PFSK-1 (cell line): ENCODE results near the gene PKP1.

Source experiments
- FOXP2 ChIP-seq: optimal IDR thresholded peaks from 2 replicates; pipeline ENCODE3; 2011; ENCODE audit warnings: borderline replicate concordance, control low read depth, inconsistent platforms; ENCODE audit not compliant: insufficient read depth; ENCODE audit errors: extremely low read length, extremely low read depth
- POLR2AphosphoS5 ChIP-seq: IDR thresholded peaks from 2 replicates; pipeline ENCODE4 v1.6.1; 2012; ENCODE audit warnings: low read depth, mild to moderate bottlenecking, control low read depth, low read length, moderate library complexity
- REST ChIP-seq, 2 experiments: IDR thresholded peaks; 2 replicates each; pipeline versions ENCODE4 v1.6.1 to v1.8.0; 2011 to 2012; ENCODE audit warnings: low read depth in 2 of 2, low read length in 2 of 2, control low read depth in 1 of 2, inconsistent platforms in 1 of 2, mild to moderate bottlenecking in 1 of 2, moderate library complexity in 1 of 2; ENCODE audit not compliant: insufficient read depth in 1 of 2
- SIN3A ChIP-seq: IDR thresholded peaks from 2 replicates; pipeline ENCODE4 v1.6.1; 2012; ENCODE audit warnings: mild to moderate bottlenecking, low read length, moderate library complexity, borderline replicate concordance; ENCODE audit not compliant: insufficient read depth
- TAF1 ChIP-seq: IDR thresholded peaks from 2 replicates; pipeline ENCODE4 v1.6.1; 2012; ENCODE audit warnings: low read length, control low read depth, borderline replicate concordance; ENCODE audit not compliant: insufficient read depth

PKP1 gene

GRCh38 chr1:201268604-201269151 lies 14.6 kb upstream of the PKP1 start:
- TF ChIP-seq REST (IDR thresholded peaks at IDR 0.05; ENCODE audit: insufficient read depth in 1 of 2, low read depth in 2 of 2, low read length in 2 of 2) (no peak), FOXP2 (peak; percentile 43), SIN3A (no peak), POLR2AphosphoS5 (no peak), TAF1 (no peak)

DNA sequence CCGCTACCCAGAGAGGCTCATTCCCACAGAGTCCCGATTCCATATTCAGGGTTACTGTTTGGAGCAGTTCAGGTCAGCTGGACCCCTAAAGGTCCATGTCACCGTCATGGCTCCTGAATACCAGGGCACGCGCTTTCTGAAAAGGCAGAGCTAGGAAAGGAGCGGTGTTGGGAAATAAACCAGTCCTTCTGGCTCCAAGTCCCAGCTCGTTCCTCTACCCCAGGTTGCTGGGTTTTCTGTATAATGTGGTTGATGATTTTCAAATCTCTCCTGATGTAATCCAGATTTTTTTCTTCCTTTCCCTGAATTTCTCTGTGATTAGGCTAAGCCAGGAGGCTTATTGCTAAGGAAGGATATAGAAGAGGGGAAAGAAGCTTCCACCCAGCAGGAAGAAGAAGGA lies 14.0 kb upstream of the PKP1 start:
- TF ChIP-seq POLR2AphosphoS5 (no peak), SIN3A (no peak), FOXP2 (no peak)

GRCh38 chr1:201269900-201270410 lies 13.4 kb upstream of the PKP1 start:
- no peak for TF ChIP-seq REST (IDR thresholded peaks at IDR 0.05; ENCODE audit: insufficient read depth in 1 of 2, low read depth in 2 of 2, low read length in 2 of 2)
- no peak for TF ChIP-seq TAF1
- no peak for TF ChIP-seq FOXP2
- no peak for TF ChIP-seq SIN3A
- no peak for TF ChIP-seq POLR2AphosphoS5

- no peak for TF ChIP-seq REST (IDR thresholded peaks at IDR 0.05; ENCODE audit: insufficient read depth in 1 of 2, low read depth in 2 of 2, low read length in 2 of 2)
- TF ChIP-seq POLR2AphosphoS5, result no peak
- no peak for TF ChIP-seq TAF1
- no peak for TF ChIP-seq FOXP2
- TF ChIP-seq SIN3A, result no peak
Observed at GRCh38 chr1:201270616-201271390, 12.5 kb upstream of the PKP1 start.

GRCh38 chr1:201272799-201273198 lies 10.5 kb upstream of the PKP1 start:
- no peak for TF ChIP-seq TAF1
- no peak for TF ChIP-seq REST (IDR thresholded peaks at IDR 0.05; ENCODE audit: insufficient read depth in 1 of 2, low read depth in 2 of 2, low read length in 2 of 2)
- TF ChIP-seq SIN3A, result no peak
- TF ChIP-seq FOXP2, result no peak
- TF ChIP-seq POLR2AphosphoS5, result no peak
